ENCODE data around the gene LRFN4. TPM values are rescaled to one million over a fixed set of nuclear protein-coding genes. Genes with fewer than 3 reads are reported as not detected.
A peak's percentile ranks its signal among the peaks of the same experiment; 100 is the strongest.

The LRFN4 gene
- total RNA-seq, 1 experiment from 2014 or later, result 15.6 TPM

GRCh38 chr11:66880496-66881450 lies 23.9 kb downstream of the LRFN4 start:
- no peaks in the 10 kb centered on the region for H3K9me3 ChIP-seq (replicated peaks)
- H3K4me1 ChIP-seq, result peaks cover 13% of the 10 kb centered on the region
- no peak overlapping the region for H3K27ac ChIP-seq
- H3K4me3 ChIP-seq, result no peak overlapping the region
- peak; percentile 28 to 49 for DNase-seq
- no peaks in the 10 kb centered on the region for H3K27me3 ChIP-seq
- no peaks in the 10 kb centered on the region for H3K36me3 ChIP-seq

GRCh38 chr11:66881451-66881835 lies 24.6 kb downstream of the LRFN4 start:
- no peaks in the 10 kb centered on the region for H3K27me3 ChIP-seq
- no peak overlapping the region for H3K27ac ChIP-seq
- no peaks in the 10 kb centered on the region for H3K36me3 ChIP-seq
- no peaks in the 10 kb centered on the region for H3K9me3 ChIP-seq (replicated peaks)
- no peak overlapping the region for H3K4me3 ChIP-seq
- H3K4me1 ChIP-seq, result peaks cover 13% of the 10 kb centered on the region
- no peak for DNase-seq

- DNase-seq, result no peak
- Histone ChIP-seq H3K4me3 (no peak overlapping the region), H3K36me3 (no peaks in the 10 kb centered on the region), H3K9me3 (replicated peaks) (no peaks in the 10 kb centered on the region), H3K27me3 (no peaks in the 10 kb centered on the region), H3K4me1 (peaks cover 13% of the 10 kb centered on the region), H3K27ac (no peak overlapping the region)
Observed at GRCh38 chr11:66881927-66882452, 25.1 kb downstream of the LRFN4 start.

GRCh38 chr11:66882561-66883015 lies 25.7 kb downstream of the LRFN4 start:
- Histone ChIP-seq H3K4me3 (peak overlapping the region; percentile 31), H3K4me1 (peaks cover 13% of the 10 kb centered on the region), H3K36me3 (no peaks in the 10 kb centered on the region), H3K9me3 (replicated peaks) (no peaks in the 10 kb centered on the region), H3K27ac (no peak overlapping the region), H3K27me3 (no peaks in the 10 kb centered on the region)
- no peak for DNase-seq

GRCh38 chr11:66883016-66883965 lies 26.4 kb downstream of the LRFN4 start:
- Histone ChIP-seq H3K4me1 (peaks cover 13% of the 10 kb centered on the region), H3K9me3 (replicated peaks) (no peaks in the 10 kb centered on the region), H3K36me3 (no peaks in the 10 kb centered on the region), H3K27me3 (no peaks in the 10 kb centered on the region), H3K27ac (no peak overlapping the region), H3K4me3 (peak overlapping the region; percentile 31)
- peak; percentile 67 to 76 for DNase-seq

- Histone ChIP-seq H3K27ac (no peak overlapping the region), H3K4me1 (peaks cover 17% of the 10 kb centered on the region), H3K36me3 (no peaks in the 10 kb centered on the region), H3K9me3 (replicated peaks) (no peaks in the 10 kb centered on the region), H3K4me3 (no peak overlapping the region), H3K27me3 (no peaks in the 10 kb centered on the region)
- DNase-seq, result no peak
Observed at GRCh38 chr11:66884443-66884842, 27.6 kb downstream of the LRFN4 start.

GRCh38 chr11:66885469-66885868 lies 28.6 kb downstream of the LRFN4 start:
- Histone ChIP-seq H3K4me1 (peaks cover 26% of the 10 kb centered on the region), H3K4me3 (no peak overlapping the region), H3K36me3 (no peaks in the 10 kb centered on the region), H3K27me3 (no peaks in the 10 kb centered on the region), H3K27ac (no peak overlapping the region), H3K9me3 (replicated peaks) (no peaks in the 10 kb centered on the region)
- DNase-seq, result no peak

- Histone ChIP-seq H3K4me1 (peaks cover 23% of the 10 kb centered on the region), H3K27me3 (no peaks in the 10 kb centered on the region), H3K36me3 (no peaks in the 10 kb centered on the region), H3K9me3 (replicated peaks) (no peaks in the 10 kb centered on the region), H3K27ac (no peak overlapping the region), H3K4me3 (no peak overlapping the region)
- DNase-seq, result no peak
Observed at GRCh38 chr11:66885950-66886440, 29.1 kb downstream of the LRFN4 start.

- H3K27ac ChIP-seq, result no peak overlapping the region
- no peaks in the 10 kb centered on the region for H3K9me3 ChIP-seq (replicated peaks)
- H3K27me3 ChIP-seq, result no peaks in the 10 kb centered on the region
- no peak overlapping the region for H3K4me3 ChIP-seq
- H3K4me1 ChIP-seq, result peaks cover 21% of the 10 kb centered on the region
- no peak for DNase-seq
- no peaks in the 10 kb centered on the region for H3K36me3 ChIP-seq
Observed at GRCh38 chr11:66886671-66887221, 29.9 kb downstream of the LRFN4 start.

- Histone ChIP-seq H3K9me3 (replicated peaks) (no peaks in the 10 kb centered on the region), H3K4me3 (no peak overlapping the region), H3K36me3 (no peaks in the 10 kb centered on the region), H3K4me1 (peaks cover 25% of the 10 kb centered on the region), H3K27ac (no peak overlapping the region), H3K27me3 (no peaks in the 10 kb centered on the region)
- DNase-seq, result no peak
Observed at GRCh38 chr11:66887526-66887925, 30.7 kb downstream of the LRFN4 start.

- DNase-seq, result no peak
- H3K27ac ChIP-seq, result no peak overlapping the region
Observed at GRCh38 chr11:66888282-66888681, 31.4 kb downstream of the LRFN4 start.

GRCh38 chr11:66889960-66890359 lies 33.1 kb downstream of the LRFN4 start:
- no peak overlapping the region for H3K27ac ChIP-seq
- no peaks in the 10 kb centered on the region for H3K27me3 ChIP-seq
- no peaks in the 10 kb centered on the region for H3K36me3 ChIP-seq
- DNase-seq, result peak; percentile 38 to 72
- peaks cover 31% of the 10 kb centered on the region for H3K4me1 ChIP-seq
- no peaks in the 10 kb centered on the region for H3K9me3 ChIP-seq (replicated peaks)
- H3K4me3 ChIP-seq, result no peak overlapping the region

More at GRCh38 chr11:66888282-66888681, 31.4 kb downstream of the LRFN4 start:
- Histone ChIP-seq H3K4me3 (no peak overlapping the region), H3K4me1 (peaks cover 23% of the 10 kb centered on the region), H3K36me3 (no peaks in the 10 kb centered on the region), H3K27me3 (no peaks in the 10 kb centered on the region), H3K9me3 (replicated peaks) (no peaks in the 10 kb centered on the region)

GRCh38 chr11:66891851-66892660 lies 35.2 kb downstream of the LRFN4 start:
- peak; percentile 71 to 76 for DNase-seq
- Histone ChIP-seq H3K4me3 (no peak overlapping the region), H3K36me3 (no peaks in the 10 kb centered on the region), H3K4me1 (peaks cover 31% of the 10 kb centered on the region), H3K9me3 (replicated peaks) (no peaks in the 10 kb centered on the region), H3K27me3 (no peaks in the 10 kb centered on the region), H3K27ac (no peak overlapping the region; the same call in 1 of the 2 replicates)

Data from SJCRH30 (cell line).